HG03064 (cell line): ENCODE measurements around the gene TRIP13.
"Not testable (repeated sequence)": the region's sequence is repeated elsewhere in the genome, so short reads cannot be mapped to it uniquely, and the experiment has no call there.

Source experiments
- ATAC-seq: cut with Tn5 transposase; IDR thresholded peaks from one replicate; pipeline ENCODE4 v1.9.1; 2021; ENCODE audit warnings: low read depth; ENCODE audit not compliant: unreplicated experiment

TRIP13 gene

GRCh38 chr5:916441-917293, 24.0 kb downstream of the TRIP13 start:
- ATAC-seq, result no peak

- not testable (repeated sequence) for ATAC-seq
Measured at GRCh38 chr5:918717-919116, 26.0 kb downstream of the TRIP13 start.

DNA sequence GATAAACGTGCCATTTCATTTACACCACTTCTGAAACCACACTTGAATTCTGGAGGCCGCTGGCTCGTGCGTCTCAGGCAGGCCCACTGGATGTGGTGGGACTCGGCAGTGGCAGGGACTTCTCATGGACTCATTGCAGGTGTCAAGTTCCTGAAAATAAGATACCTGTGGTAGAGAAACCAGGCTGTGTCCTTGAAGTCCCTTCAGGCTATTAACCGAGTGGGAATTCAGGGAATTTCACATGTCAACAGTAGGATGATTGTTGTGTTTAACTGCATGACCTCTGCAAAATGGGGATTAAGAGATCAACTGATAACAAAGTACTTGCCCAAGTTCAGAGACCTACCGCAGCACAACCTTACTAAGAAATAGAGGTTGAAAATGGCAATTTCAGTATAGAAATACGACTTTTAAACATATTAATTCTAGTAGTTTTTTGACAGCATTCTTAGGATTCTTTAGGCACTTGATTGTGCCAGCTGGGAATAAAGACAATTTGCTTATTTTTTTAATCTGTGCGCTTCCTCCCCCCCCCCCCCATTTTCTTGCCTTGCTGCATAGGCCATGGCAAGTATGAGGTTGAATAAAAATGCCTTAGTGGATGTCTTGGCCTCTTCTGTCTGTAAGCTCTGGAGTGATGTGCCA, 26.8 kb downstream of the TRIP13 start:
- no peak for ATAC-seq

DNA sequence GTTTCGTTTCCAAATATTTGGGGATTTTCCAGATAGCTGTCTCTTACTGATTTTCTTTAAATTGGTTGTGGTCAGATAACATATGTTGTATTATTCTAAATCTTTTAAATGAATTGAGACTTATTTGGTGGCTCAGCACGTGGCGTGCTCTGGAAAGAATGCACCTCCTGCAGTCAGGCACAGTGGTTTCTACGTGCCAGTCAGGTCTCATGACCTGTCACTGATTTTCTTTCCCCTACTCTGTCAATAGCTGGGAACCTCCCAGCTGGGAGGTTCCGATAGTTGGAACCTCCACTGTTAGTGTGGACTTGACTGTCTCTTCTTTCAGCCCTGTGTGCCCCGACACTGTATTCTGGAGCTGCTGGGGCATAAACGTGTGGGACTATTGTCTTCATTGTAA, 27.6 kb downstream of the TRIP13 start:
- ATAC-seq, result no peak

DNA sequence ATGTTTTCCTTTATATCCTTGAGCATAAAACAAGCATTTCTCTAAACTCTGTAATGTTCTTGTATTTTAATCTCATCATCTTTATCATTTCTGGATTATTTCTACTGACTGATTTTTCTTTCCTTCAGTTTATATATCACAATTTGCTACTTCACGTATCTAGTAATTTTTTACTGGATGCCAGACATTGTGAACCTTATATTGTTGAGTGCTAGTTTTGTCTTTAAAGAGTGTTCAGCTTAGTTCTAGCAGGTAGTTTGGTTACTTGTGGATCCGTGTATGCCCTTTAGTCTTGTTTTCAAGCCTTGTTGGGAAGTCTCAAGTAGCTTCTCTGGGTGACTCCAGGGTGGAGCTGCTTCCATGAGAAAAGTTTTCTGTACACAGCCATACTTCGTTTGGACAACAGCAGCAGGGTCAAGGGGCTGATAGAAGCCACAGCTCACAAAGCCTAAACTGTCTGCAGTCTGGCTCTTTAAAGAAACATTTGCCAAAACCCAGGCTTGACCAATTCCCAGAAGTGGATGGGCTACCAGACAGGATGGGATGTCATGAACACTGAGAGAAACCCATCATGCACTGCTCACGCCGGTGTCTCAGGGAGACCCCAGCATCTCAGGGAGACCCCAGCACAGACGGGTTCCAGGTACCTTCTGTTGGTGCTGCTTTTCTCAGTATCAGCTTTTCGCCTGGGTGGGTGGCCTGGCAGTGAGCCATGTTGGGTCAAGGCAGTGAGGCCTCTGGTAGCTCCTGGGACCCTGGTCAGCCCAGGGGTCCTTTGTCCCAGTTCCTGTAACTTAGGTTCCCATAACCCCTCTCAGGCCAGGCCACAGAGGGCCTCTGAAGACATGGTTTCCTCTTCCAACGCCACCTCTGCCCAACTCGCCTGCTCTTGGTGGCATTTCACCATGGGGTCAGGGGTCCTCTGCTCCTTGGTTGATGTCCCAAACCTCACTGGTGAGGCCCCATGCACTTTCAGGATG, 29.1 kb downstream of the TRIP13 start:
- no peak for ATAC-seq

DNA sequence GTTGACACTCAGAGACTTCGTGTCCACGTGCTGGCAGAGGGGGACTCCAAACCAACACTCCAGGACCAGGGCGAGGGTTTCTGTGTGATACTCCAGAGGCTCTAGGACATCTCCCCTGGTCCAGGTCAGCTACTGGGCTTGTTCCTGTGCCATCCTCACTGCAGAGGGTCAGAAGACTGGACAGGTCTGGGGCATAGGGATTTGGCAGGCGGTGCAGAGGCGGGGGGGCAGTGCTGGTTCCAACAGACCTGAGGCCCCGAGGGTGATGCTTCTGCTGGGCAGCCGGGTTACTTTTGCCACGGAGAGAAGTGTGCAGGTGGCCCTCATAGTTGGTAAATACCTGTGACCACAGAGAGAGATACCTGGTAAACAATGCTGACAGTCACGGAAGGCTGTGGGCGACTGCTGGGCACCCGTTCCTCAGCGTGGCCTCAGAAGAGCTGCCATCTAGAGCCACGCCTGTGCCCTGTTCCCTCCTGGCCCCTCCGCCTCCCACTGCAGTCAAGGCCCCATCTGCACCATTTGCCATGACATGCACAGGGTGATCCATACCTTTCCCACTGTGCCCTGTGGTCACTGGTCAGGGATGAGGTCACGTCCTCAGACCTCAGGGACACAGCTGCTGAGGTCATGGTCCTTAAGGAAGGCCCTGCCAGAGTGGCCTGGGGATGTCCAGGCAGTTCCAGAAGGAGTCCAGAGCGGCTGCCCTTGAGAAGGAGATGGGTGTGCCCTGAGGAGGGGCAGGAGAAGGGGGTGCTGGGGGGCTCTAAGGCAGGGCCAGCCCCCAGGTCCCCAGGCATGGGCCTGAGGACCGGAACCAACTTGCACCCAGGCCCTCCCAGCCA, 30.0 kb downstream of the TRIP13 start:
- ATAC-seq, result no peak

DNA sequence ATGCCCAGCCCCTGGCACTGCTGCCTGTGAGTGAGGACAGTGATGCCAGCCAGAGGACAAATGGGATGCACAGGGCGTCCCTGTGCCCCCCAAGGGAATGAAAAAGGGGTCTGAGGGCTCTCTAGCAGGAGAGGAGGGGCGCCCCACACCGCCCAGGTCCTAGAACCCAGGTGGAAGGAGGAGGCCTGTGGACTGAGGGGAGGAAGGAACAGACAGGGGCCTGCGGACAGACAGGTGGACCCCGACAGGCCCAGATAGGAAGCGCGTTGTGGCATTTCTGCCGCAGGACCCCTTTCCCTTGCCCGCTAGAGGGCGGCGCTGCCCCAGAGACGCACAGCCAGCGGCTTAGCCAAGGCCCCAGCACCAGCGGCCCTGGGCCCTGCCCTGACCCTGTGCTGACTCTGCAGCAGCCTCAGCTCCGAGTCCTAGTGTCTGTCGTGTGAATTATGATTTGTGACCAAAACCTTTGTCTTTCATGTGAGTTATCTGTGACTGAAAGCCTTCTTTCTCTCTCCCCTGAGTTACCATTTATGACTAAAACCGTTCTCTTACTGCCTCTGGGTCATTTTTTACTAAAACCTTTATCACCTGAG, 30.7 kb downstream of the TRIP13 start:
- ATAC-seq, result no peak

- ATAC-seq, result no peak
Measured at GRCh38 chr5:926417-927171, 33.9 kb downstream of the TRIP13 start.

DNA sequence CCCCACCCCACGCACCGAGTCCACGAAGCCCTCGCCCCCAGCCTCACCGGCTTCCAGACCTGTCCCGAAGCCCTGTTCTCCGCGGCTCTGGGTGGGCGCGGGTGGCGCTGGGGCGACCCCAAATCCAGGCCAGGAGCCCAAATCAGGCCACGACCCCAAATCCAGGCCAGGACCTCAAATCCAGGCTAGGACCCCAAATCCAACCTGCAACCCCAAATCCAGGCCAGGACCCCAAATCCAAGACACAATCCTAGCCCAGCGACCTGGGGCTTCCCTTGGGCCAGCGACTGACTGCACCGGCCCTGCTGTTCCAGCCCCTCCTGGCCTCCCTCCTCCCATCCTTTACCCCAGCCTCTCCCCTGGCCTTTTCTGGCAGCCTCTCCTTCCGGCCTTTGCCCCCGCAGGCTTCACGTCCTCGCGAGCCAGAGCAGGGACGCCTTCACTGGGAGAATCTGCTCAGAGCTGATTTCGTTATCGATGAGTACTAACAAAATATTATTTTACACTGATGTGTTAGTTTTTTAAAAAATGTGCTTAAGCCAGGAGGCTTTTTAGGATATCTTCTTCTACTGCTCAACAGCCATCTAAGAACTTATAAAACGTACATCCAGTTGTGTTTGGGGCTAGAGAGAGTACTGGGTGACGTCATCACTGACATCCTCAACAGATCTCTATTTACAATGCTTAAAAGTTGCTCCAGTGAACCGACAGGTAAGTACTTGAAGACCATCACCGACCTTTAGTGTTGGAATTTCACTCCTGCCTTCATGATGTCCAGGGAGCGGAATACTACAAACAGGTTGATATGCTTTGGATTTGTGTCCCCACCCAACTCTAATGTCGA, 34.7 kb downstream of the TRIP13 start:
- no peak for ATAC-seq

- not testable (repeated sequence) for ATAC-seq
Measured at GRCh38 chr5:929182-929581, 36.5 kb downstream of the TRIP13 start.

DNA sequence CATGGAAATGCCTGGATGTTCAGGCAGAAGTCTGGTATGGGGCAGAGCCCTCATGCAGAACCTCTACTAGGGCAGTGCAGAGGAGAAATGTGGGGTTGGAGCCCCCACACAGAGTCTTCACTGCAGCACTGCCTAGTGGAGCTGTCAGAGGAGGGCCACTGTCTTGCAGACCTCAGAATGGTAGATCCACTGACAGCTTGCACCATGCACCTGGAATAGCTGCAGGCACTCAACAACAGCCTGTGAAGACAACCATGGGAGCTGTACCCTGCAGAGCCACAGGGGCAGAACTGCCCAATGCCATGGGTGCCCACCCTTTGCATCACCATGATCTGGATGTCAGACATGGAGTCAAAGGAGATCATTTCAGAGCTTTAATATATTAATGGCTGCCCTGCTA, 36.9 kb downstream of the TRIP13 start:
- ATAC-seq, result no peak

DNA sequence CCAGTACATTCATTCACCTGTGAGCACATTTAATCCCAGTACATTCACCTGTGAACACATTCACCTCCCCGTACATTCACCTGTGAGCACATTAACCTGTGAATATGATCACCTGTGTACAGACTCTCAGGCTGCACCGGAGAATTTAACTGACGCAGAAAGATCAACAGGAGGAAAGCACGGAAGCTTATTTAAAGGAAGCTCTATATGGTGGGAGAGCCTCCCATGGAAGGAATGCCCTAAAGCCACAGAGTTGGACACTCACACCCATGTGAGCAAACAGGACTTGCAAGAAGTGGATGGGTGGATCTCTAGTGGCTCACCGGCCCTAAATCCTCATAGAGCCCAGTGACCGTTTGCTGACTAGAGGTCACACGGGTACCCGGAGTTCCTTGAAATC, 38.2 kb downstream of the TRIP13 start:
- ATAC-seq, result no peak

- no peak for ATAC-seq
Measured at GRCh38 chr5:931570-932145, 39.0 kb downstream of the TRIP13 start.

DNA sequence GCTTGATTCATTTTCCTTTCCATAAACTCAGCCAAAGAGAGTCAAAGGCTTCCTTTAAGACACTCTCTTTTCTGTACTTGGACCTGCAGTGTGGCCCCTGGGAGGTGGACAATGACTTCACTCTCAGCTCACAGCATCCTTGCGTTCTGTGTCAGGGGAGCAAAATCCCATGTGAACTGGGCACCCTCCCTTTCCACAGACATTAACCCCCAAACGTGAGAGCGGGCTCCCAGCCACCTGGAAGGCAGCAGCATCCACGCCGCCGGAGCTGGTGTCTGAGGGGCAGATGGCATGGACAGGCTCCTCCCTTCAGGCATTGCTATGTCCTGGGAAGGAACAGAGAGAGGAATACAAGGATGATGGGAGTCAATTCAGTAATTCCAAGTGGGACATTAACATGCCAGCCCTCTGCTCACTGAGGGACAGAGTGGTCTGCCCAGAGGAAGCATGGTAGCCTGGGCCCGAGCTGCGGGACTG, 39.5 kb downstream of the TRIP13 start:
- no peak for ATAC-seq

DNA sequence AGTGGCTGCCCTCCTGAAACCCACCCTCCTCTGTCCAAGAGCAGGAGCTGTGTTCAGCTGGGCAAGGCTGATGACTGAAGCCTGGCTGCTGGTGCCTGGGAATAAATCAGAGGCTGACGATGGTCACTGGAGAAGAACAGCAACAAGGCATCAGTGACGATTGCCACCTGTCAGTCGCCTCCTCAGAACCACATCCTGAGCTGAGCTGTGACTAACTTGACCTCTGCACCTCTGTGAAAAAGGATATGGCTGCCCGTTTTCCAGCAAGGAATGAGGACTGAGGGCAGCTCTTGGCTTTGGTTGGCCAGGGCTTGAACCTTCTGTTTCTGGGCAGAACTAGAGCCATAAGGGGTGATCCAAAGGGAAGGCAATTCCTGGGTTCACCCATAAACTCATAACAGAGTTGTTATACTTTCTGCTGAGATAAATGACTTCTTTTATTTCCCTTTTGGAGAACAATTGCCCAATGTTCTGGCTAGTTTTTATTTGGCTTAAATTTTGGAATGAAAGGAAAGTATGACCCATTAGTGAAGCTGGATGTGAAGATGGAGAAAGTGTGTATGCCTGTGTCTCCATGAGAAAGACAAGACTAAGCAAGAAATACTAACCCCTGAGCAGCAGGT, 40.1 kb downstream of the TRIP13 start:
- ATAC-seq, result no peak

- no peak for ATAC-seq
Measured at GRCh38 chr5:933251-933861, 40.7 kb downstream of the TRIP13 start.

DNA sequence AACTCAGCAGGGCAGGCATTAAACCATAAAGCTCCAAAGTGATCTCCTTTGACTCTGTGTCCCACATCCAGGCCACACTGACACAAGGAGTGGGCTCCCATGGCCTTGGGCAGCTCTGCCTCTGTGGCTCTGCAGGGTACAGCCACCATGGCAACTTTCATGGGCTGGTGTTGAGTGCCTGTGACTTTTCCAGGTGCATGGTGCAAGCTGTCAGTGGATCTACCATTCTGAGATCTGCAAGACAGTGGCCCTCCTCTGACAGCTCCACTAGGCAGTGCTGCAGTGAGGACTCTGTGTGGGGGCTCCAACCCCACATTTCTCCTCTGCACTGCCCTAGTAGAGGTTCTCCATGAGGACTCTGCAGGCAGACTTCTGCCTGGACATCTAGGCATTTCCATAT, 41.3 kb downstream of the TRIP13 start:
- not testable (repeated sequence) for ATAC-seq
